HCT116 (cell line): ENCODE data around the gene NCR3LG1. TPM values are rescaled to one million over a fixed set of nuclear protein-coding genes. Genes with fewer than 3 reads are reported as not detected.

Experiments used
- ATAC-seq: fragments of 200-7000 bp; cut with Tn5 transposase; 2 replicates; pipeline ENCODE4 v1.9.1; 2020; ENCODE audit warnings: mild to moderate bottlenecking, moderate library complexity
- BruUV-seq: library from RNA; stranded (reverse); fragments of 400-500 nt; replicated peaks from 2 replicates; lab custom pipeline; 2021; lab: Mats Ljungman, UMichigan
- CTCF ChIA-PET: fragments of 300-600 bp; sonication (Branson Sonifier 250); formaldehyde crosslinking; loops from one replicate; lab custom pipeline; 2021; ENCODE audit warnings: antibody characterized with exemption; lab: Charles Lee
- POLR2A ChIA-PET: fragments of 300-600, 350-600 bp; sonication (Branson Sonifier 250); formaldehyde crosslinking; loops from one replicate; lab custom pipeline; 2021; ENCODE audit warnings: antibody characterized with exemption; lab: Charles Lee
- RAD21 ChIA-PET, 2 experiments: fragments of 300-600 bp; sonication (Branson Sonifier 250); formaldehyde crosslinking; loops; one replicate each; lab custom pipeline; 2023; ENCODE audit warnings: low total read pairs in 2 of 2; ENCODE audit not compliant: uncharacterized antibody in 2 of 2, unreplicated experiment in 2 of 2, low non-redundant PET in 1 of 2; lab: Charles Lee
- DNase-seq: peaks from one replicate; pipeline ENCODE4 v3.0.0-alpha.2; 2010; ENCODE audit warnings: low read depth, low spot score
- H2AFZ ChIP-seq: fragments of 200-600 bp; shearing (Covaris generic), sonication (generic); 2 replicates; pipeline ENCODE4 v1.6.1; 2017; ENCODE audit warnings: low read depth, mixed run types, mixed read lengths, antibody characterized with exemption, low read length; ENCODE audit not compliant: poor library complexity, severe bottlenecking
- H3K27ac ChIP-seq: 2 replicates; pipeline ENCODE4 v1.5.1; 2012; ENCODE audit warnings: low read depth, low read length
- H3K27me3 ChIP-seq: fragments of 200-600 bp; sonication (generic); 2 replicates; pipeline ENCODE4 v1.6.1; 2016; ENCODE audit warnings: mixed run types, low read length, mixed read lengths; ENCODE audit not compliant: insufficient read depth
- H3K36me3 ChIP-seq, 2 experiments: fragments of 200-500 bp in 1 of 2; fragments of 200-600 bp in 1 of 2; sonication (Bioruptor generic) in 1 of 2; sonication (generic) in 1 of 2; 2 replicates each; pipeline versions ENCODE4 v1.5.1 to v1.6.1; 2014 to 2016; ENCODE audit warnings: low read length in 2 of 2, inconsistent platforms in 1 of 2, mixed read lengths in 1 of 2, mixed run types in 1 of 2; ENCODE audit not compliant: insufficient read depth in 2 of 2, control insufficient read depth in 1 of 2
- H3K4me1 ChIP-seq, 2 experiments: fragments of 200-600 bp in 1 of 2; sonication (generic) in 1 of 2; 2 replicates each; pipeline versions ENCODE4 v1.5.1 to v1.6.1; 2012 to 2017; ENCODE audit warnings: low read length in 2 of 2, inconsistent platforms in 1 of 2, mild to moderate bottlenecking in 1 of 2, mixed read lengths in 1 of 2, mixed run types in 1 of 2, moderate library complexity in 1 of 2; ENCODE audit not compliant: insufficient read depth in 2 of 2, control insufficient read depth in 1 of 2
- H3K4me2 ChIP-seq: fragments of 200-600 bp; sonication (generic); 2 replicates; pipeline ENCODE4 v1.6.1; 2017; ENCODE audit warnings: mixed run types, low read length, mixed read lengths
- H3K4me3 ChIP-seq, 2 experiments: fragments of 200-600 bp in 1 of 2; sonication (generic) in 1 of 2; replicated peaks in 1 of 2; 2 replicates each; pipeline ENCODE4 v1.5.1; 2011 to 2016; ENCODE audit warnings: low read length in 2 of 2, control low read depth in 1 of 2, low read depth in 1 of 2, mild to moderate bottlenecking in 1 of 2, mixed read lengths in 1 of 2, mixed run types in 1 of 2
- H3K79me2 ChIP-seq: fragments of 200-600 bp; sonication (generic); 2 replicates; pipeline ENCODE4 v1.6.1; 2017; ENCODE audit warnings: mild to moderate bottlenecking, mixed run types, low read length, moderate library complexity, mixed read lengths; ENCODE audit not compliant: insufficient read depth
- H3K9ac ChIP-seq: fragments of 200-600 bp; sonication (generic); 2 replicates; pipeline ENCODE4 v1.6.1; 2016; ENCODE audit warnings: low read length, mixed read lengths
- H3K9me2 ChIP-seq: fragments of 200-600 bp; sonication (generic), shearing (Covaris generic); 2 replicates; pipeline ENCODE4 v1.6.1; 2017; ENCODE audit warnings: mixed run types, mild to moderate bottlenecking, moderate library complexity; ENCODE audit not compliant: insufficient read depth
- H3K9me3 ChIP-seq, 2 experiments: fragments of 200-500 bp in 1 of 2; fragments of 200-600 bp in 1 of 2; sonication (Bioruptor generic) in 1 of 2; sonication (generic) in 1 of 2; 2 replicates each; pipeline ENCODE4 v1.6.1; 2014 to 2017; ENCODE audit warnings: low read length in 2 of 2, mixed read lengths in 2 of 2, inconsistent platforms in 1 of 2, low read depth in 1 of 2, mild to moderate bottlenecking in 1 of 2, mixed run types in 1 of 2, moderate library complexity in 1 of 2; ENCODE audit not compliant: control insufficient read depth in 1 of 2, insufficient read depth in 1 of 2
- H4K20me1 ChIP-seq: fragments of 200-600 bp; sonication (generic), shearing (Covaris generic); 2 replicates; pipeline ENCODE4 v1.6.1; 2017; ENCODE audit warnings: mixed run types, mild to moderate bottlenecking, moderate library complexity; ENCODE audit not compliant: insufficient read depth
- ATF3 ChIP-seq: IDR thresholded peaks from 2 replicates; pipeline ENCODE4 v1.6.1; 2012
- CBX3 ChIP-seq: IDR thresholded peaks from 2 replicates; pipeline ENCODE4 v1.6.1; 2012; ENCODE audit warnings: low read depth
- EGR1 ChIP-seq: IDR thresholded peaks from 2 replicates; pipeline ENCODE4 v1.6.1; 2012; ENCODE audit warnings: low read depth
- EZH2 ChIP-seq: fragments of 200-600 bp; sonication (generic); IDR thresholded peaks from 2 replicates; pipeline ENCODE4 v1.6.1; 2017; ENCODE audit warnings: antibody characterized with exemption, mixed run types
- JUND ChIP-seq: IDR thresholded peaks from 2 replicates; pipeline ENCODE4 v1.6.1; 2012
- MAX ChIP-seq: IDR thresholded peaks from 2 replicates; pipeline ENCODE4 v1.6.1; 2012
- POLR2AphosphoS5 ChIP-seq: IDR thresholded peaks from 2 replicates; pipeline ENCODE4 v1.6.1; 2011; ENCODE audit warnings: mild to moderate bottlenecking, low read depth, low read length, moderate library complexity
- RAD21 ChIP-seq: IDR thresholded peaks from 2 replicates; pipeline ENCODE4 v1.6.1; 2012; ENCODE audit warnings: low read depth, mild to moderate bottlenecking
- SIN3A ChIP-seq: IDR thresholded peaks from 2 replicates; pipeline ENCODE4 v1.6.1; 2012; ENCODE audit warnings: low read depth
- SP1 ChIP-seq: IDR thresholded peaks from 2 replicates; pipeline ENCODE4 v1.6.1; 2012; ENCODE audit warnings: low read depth
- SRF ChIP-seq: IDR thresholded peaks from 2 replicates; pipeline ENCODE4 v1.6.1; 2012; ENCODE audit warnings: low read depth
- YY1 ChIP-seq: IDR thresholded peaks from 2 replicates; pipeline ENCODE4 v1.6.1; 2011; ENCODE audit warnings: low read length, low read depth, moderate library complexity, mild to moderate bottlenecking; ENCODE audit not compliant: insufficient replicate concordance; ENCODE audit errors: extremely low read depth
- ZNF274 ChIP-seq: fragments of 200-500 bp; sonication (Bioruptor generic); IDR thresholded peaks from 2 replicates; pipeline ENCODE4 v1.6.1; 2014; ENCODE audit warnings: mild to moderate bottlenecking, low read depth, low read length, inconsistent platforms
- intact Hi-C: fragments of 100-400 bp; cut with micrococcal nuclease; formaldehyde crosslinking; loops from 2 replicates; pipeline ENCODE4 v1.10.0; 2022
- total RNA-seq: library from RNA; stranded (reverse); gene quantifications from one replicate; pipeline ENCODE4 v1.2.1, GENCODE V29; 2021; ENCODE audit not compliant: unreplicated experiment
- TF ChIP-seq, protein P1 (sequence below), 3 experiments: fragments of 200-600 bp in 1 of 3; sonication (generic) in 1 of 3; IDR thresholded peaks in 2 of 3; conservative IDR thresholded peaks in 1 of 3; 2 replicates each; pipeline ENCODE4 v1.5.1; 2012 to 2017; ENCODE audit warnings: low read depth in 2 of 3, low read length in 2 of 3, antibody characterized with exemption in 1 of 3, borderline replicate concordance in 1 of 3, control low read depth in 1 of 3, mild to moderate bottlenecking in 1 of 3, mixed read lengths in 1 of 3, mixed run types in 1 of 3, moderate library complexity in 1 of 3; ENCODE audit not compliant: insufficient read depth in 1 of 3

Gene NCR3LG1
- total RNA-seq, 1 experiment from 2014 or later = 1.5 TPM

GRCh38 chr11:17314232-17314547, 37.4 kb upstream of the NCR3LG1 start:
- BruUV-seq = no TSS peak
- H3K27ac ChIP-seq = no peak overlapping the region
- POLR2A ChIA-PET = no interaction called here
- intact Hi-C loops = no loop called here
- H3K4me3 ChIP-seq = no peak overlapping the region
- H2AFZ ChIP-seq = no peak overlapping the region
- no peaks in the 10 kb centered on the region for H4K20me1 ChIP-seq
- ATAC-seq = no peak
- peaks cover 0 to 2% of the 10 kb centered on the region in 2 experiments; a peak in 1 of 4 replicates for H3K4me1 ChIP-seq
- H3K36me3 ChIP-seq = peaks cover 0 to 11% of the 10 kb centered on the region in 2 experiments; a peak in 2 of 4 replicates
- H3K9ac ChIP-seq = no peak overlapping the region
- no peaks in the 10 kb centered on the region for H3K9me2 ChIP-seq
- H3K79me2 ChIP-seq = no peaks in the 10 kb centered on the region
- RAD21 ChIA-PET = no interaction called here
- H3K9me3 ChIP-seq = no peaks in the 10 kb centered on the region
- no peak for TF ChIP-seq ATF3
- TF ChIP-seq ZNF274 = no peak
- TF ChIP-seq MAX = no peak
- no peak for TF ChIP-seq EZH2
- TF ChIP-seq, all 23 proteins: peak for 0
- Histone ChIP-seq H3K4me2 (no peak overlapping the region), H3K27me3 (no peaks in the 10 kb centered on the region)
- DNase-seq = no peak
- CTCF ChIA-PET = no interaction called here

- H4K20me1 ChIP-seq = no peaks in the 10 kb centered on the region
- ChIA-PET RAD21 (no interaction called here), POLR2A (no interaction called here), CTCF (no interaction called here)
- TF ChIP-seq SRF (no peak), POLR2AphosphoS5 (no peak), CBX3 (no peak), SIN3A (no peak), EGR1 (no peak), YY1 (no peak), JUND (no peak), EZH2 (no peak), SP1 (no peak), RAD21 (no peak), MAX (no peak), ZNF274 (no peak)
- TF ChIP-seq, protein P1, sequence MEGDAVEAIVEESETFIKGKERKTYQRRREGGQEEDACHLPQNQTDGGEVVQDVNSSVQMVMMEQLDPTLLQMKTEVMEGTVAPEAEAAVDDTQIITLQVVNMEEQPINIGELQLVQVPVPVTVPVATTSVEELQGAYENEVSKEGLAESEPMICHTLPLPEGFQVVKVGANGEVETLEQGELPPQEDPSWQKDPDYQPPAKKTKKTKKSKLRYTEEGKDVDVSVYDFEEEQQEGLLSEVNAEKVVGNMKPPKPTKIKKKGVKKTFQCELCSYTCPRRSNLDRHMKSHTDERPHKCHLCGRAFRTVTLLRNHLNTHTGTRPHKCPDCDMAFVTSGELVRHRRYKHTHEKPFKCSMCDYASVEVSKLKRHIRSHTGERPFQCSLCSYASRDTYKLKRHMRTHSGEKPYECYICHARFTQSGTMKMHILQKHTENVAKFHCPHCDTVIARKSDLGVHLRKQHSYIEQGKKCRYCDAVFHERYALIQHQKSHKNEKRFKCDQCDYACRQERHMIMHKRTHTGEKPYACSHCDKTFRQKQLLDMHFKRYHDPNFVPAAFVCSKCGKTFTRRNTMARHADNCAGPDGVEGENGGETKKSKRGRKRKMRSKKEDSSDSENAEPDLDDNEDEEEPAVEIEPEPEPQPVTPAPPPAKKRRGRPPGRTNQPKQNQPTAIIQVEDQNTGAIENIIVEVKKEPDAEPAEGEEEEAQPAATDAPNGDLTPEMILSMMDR (IDR thresholded peaks at IDR 0.05 in 2 of 3, conservative IDR thresholded peaks at IDR 0.05 in 1 of 3; ENCODE audit: borderline replicate concordance in 1 of 3, insufficient read depth in 1 of 3, low read depth in 2 of 3, low read length in 2 of 3) = no peak
- no peak overlapping the region for H3K4me2 ChIP-seq
- no peak overlapping the region for H3K27ac ChIP-seq
- no peaks in the 10 kb centered on the region for H3K9me3 ChIP-seq
- no peaks in the 10 kb centered on the region for H3K79me2 ChIP-seq
- peaks cover 0 to 11% of the 10 kb centered on the region in 2 experiments; a peak in 2 of 4 replicates for H3K36me3 ChIP-seq
- no TSS peak for BruUV-seq
- intact Hi-C loops = no loop called here
- DNase-seq = no peak
- no peak for ATAC-seq
- H2AFZ ChIP-seq = no peak overlapping the region
- H3K9ac ChIP-seq = no peak overlapping the region
- H3K27me3 ChIP-seq = no peaks in the 10 kb centered on the region
- no peak overlapping the region for H3K4me3 ChIP-seq
- peaks cover 0 to 2% of the 10 kb centered on the region in 2 experiments; a peak in 1 of 4 replicates for H3K4me1 ChIP-seq
- H3K9me2 ChIP-seq = no peaks in the 10 kb centered on the region
Observed at GRCh38 chr11:17314904-17315426, 36.6 kb upstream of the NCR3LG1 start.
